Measurements from ENCODE around the gene TMEM98.
"Not testable (repeated sequence)": the region's sequence is repeated elsewhere in the genome, so short reads cannot be mapped to it uniquely, and the experiment has no call there.

Gene TMEM98

GRCh38 chr17:32976605-32977004 is 48.7 kb downstream of the TMEM98 start:
- no peak for ATAC-seq
- TF ChIP-seq CSRNP3 (CRISPR knock-in tag; IDR thresholded peaks at IDR 0.05), result no peak
- TF ChIP-seq CREB5 (CRISPR knock-in tag; IDR thresholded peaks at IDR 0.05; ENCODE audit: low read depth), result no peak
- no peak for TF ChIP-seq ZNF8 (CRISPR knock-in tag; IDR thresholded peaks at IDR 0.05)
- TF ChIP-seq BACH2 (CRISPR knock-in tag; IDR thresholded peaks at IDR 0.05; ENCODE audit: borderline replicate concordance), result no peak
- TF ChIP-seq PATZ1 (CRISPR knock-in tag; IDR thresholded peaks at IDR 0.05; ENCODE audit: borderline replicate concordance), result no peak
- TF ChIP-seq ZFP30 (CRISPR knock-in tag; IDR thresholded peaks at IDR 0.05), result no peak
- TF ChIP-seq ZNF70 (CRISPR knock-in tag; IDR thresholded peaks at IDR 0.05), result no peak
- no peak for TF ChIP-seq CSDC2 (CRISPR knock-in tag; IDR thresholded peaks at IDR 0.05)
- no peak for TF ChIP-seq RARB (CRISPR knock-in tag; IDR thresholded peaks at IDR 0.05)
- TF ChIP-seq TCF4 (CRISPR knock-in tag; IDR thresholded peaks at IDR 0.05; ENCODE audit: borderline replicate concordance), result no peak
- no peak for TF ChIP-seq ARNTL (CRISPR knock-in tag; IDR thresholded peaks at IDR 0.05; ENCODE audit: borderline replicate concordance, low read depth)
- no peak for TF ChIP-seq ISL1 (CRISPR knock-in tag; IDR thresholded peaks at IDR 0.05)
- no peak for TF ChIP-seq ZFP3 (CRISPR knock-in tag; IDR thresholded peaks at IDR 0.05)
- no peak for TF ChIP-seq GLIS3 (CRISPR knock-in tag; IDR thresholded peaks at IDR 0.05)
- TF ChIP-seq TOX (CRISPR knock-in tag; IDR thresholded peaks at IDR 0.05; ENCODE audit: borderline replicate concordance), result no peak
- no peak for TF ChIP-seq ZNF565 (CRISPR knock-in tag; conservative IDR thresholded peaks at IDR 0.05; ENCODE audit: low read depth)
- TF ChIP-seq TSHZ2 (CRISPR knock-in tag; IDR thresholded peaks at IDR 0.05), result no peak
- no peak for TF ChIP-seq PPARA (CRISPR knock-in tag; IDR thresholded peaks at IDR 0.05; ENCODE audit: borderline replicate concordance)
- TF ChIP-seq SNAI2 (CRISPR knock-in tag; IDR thresholded peaks at IDR 0.05), result no peak

GRCh38 chr17:32980230-32980629 is 52.3 kb downstream of the TMEM98 start:
- no peak for TF ChIP-seq TOX (CRISPR knock-in tag; IDR thresholded peaks at IDR 0.05; ENCODE audit: borderline replicate concordance)
- no peak for TF ChIP-seq ZNF70 (CRISPR knock-in tag; IDR thresholded peaks at IDR 0.05)
- no peak for TF ChIP-seq POU6F1 (CRISPR knock-in tag; IDR thresholded peaks at IDR 0.05; ENCODE audit: borderline replicate concordance, low read depth)
- no peak for TF ChIP-seq SNAI2 (CRISPR knock-in tag; IDR thresholded peaks at IDR 0.05)
- no peak for TF ChIP-seq RARB (CRISPR knock-in tag; IDR thresholded peaks at IDR 0.05)
- no peak for TF ChIP-seq CSDC2 (CRISPR knock-in tag; IDR thresholded peaks at IDR 0.05)
- TF ChIP-seq CSRNP3 (CRISPR knock-in tag; IDR thresholded peaks at IDR 0.05), result no peak
- no peak for TF ChIP-seq PATZ1 (CRISPR knock-in tag; IDR thresholded peaks at IDR 0.05; ENCODE audit: borderline replicate concordance)
- no peak for ATAC-seq

- not testable (repeated sequence) for ATAC-seq
Observed at GRCh38 chr17:32981611-32982010, 53.7 kb downstream of the TMEM98 start.

Measured in SK-N-SH treated with all-trans-retinoic acid at 6 μM for 48 hours (cell line).